ENCODE data around the gene KRTAP4-12. TPM values are rescaled to one million over a fixed set of nuclear protein-coding genes. Genes with fewer than 3 reads are reported as not detected.
"Not testable (repeated sequence)": the region's sequence is repeated elsewhere in the genome, so short reads cannot be mapped to it uniquely, and the experiment has no call there.

The KRTAP4-12 gene
- total RNA-seq, 1 donor from 2014 or later = not detected

DNA sequence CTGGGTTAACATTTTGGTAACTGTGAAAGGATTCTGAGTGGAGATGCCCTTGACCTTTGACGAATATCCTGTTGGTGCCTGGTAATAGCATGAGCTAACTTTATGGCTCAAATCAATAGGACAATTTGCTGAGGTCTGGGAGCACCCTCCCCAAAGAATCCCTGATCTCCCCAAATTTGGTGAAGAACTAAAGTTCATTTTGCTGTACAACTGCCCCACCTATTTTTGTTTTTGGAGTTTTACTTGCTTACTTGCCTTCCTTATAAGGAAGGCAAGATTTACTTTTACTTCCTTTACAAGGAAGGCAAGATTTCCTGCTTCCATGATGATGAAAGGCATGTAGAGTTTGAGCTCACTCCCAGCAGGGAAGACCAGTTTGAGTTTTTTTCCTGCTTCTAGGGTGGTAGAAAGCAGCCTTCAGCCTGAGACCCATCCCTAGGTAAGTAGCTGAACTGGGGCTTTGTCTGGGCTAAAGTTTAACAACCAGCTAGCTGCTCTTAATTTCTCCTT lies 16.0 kb downstream of the KRTAP4-12 start:
- H3K36me3 ChIP-seq = no peaks in the 10 kb centered on the region
- H3K9me3 ChIP-seq = no peaks in the 10 kb centered on the region
- intact Hi-C loops (cut with DNase I) = no loop called here
- TF ChIP-seq, protein P1, sequence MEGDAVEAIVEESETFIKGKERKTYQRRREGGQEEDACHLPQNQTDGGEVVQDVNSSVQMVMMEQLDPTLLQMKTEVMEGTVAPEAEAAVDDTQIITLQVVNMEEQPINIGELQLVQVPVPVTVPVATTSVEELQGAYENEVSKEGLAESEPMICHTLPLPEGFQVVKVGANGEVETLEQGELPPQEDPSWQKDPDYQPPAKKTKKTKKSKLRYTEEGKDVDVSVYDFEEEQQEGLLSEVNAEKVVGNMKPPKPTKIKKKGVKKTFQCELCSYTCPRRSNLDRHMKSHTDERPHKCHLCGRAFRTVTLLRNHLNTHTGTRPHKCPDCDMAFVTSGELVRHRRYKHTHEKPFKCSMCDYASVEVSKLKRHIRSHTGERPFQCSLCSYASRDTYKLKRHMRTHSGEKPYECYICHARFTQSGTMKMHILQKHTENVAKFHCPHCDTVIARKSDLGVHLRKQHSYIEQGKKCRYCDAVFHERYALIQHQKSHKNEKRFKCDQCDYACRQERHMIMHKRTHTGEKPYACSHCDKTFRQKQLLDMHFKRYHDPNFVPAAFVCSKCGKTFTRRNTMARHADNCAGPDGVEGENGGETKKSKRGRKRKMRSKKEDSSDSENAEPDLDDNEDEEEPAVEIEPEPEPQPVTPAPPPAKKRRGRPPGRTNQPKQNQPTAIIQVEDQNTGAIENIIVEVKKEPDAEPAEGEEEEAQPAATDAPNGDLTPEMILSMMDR (IDR thresholded peaks at IDR 0.05) = no peak
- DNase-seq = no peak
- H3K27me3 ChIP-seq (ENCODE audit: low read depth) = no peaks in the 10 kb centered on the region
- ATAC-seq = no peak
- H3K27ac ChIP-seq = no peak overlapping the region
- no peak overlapping the region for H3K4me3 ChIP-seq
- H3K4me1 ChIP-seq = no peaks in the 10 kb centered on the region

DNA sequence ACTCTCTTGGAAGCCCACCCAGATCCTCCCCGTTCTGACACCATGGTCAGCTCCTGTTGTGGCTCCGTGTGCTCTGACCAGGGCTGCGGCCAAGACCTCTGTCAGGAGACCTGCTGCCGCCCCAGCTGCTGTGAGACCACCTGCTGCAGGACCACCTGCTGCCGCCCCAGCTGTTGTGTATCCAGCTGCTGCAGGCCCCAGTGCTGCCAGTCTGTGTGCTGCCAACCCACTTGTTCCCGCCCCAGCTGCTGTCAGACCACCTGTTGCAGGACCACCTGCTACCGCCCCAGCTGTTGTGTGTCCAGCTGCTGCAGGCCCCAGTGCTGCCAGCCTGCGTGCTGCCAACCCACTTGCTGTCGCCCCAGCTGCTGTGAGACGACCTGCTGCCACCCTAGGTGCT lies 18.6 kb downstream of the KRTAP4-12 start, which contains the start of gene KRTAP4-9:
Gene KRTAP4-9 (plus strand): TSS at position 43 of the 400 bp plus-strand sequence. CDS start 0 bp downstream, at position 43.
- H3K9me3 ChIP-seq; intact Hi-C loops (cut with DNase I): not testable (repeated sequence)

DNA sequence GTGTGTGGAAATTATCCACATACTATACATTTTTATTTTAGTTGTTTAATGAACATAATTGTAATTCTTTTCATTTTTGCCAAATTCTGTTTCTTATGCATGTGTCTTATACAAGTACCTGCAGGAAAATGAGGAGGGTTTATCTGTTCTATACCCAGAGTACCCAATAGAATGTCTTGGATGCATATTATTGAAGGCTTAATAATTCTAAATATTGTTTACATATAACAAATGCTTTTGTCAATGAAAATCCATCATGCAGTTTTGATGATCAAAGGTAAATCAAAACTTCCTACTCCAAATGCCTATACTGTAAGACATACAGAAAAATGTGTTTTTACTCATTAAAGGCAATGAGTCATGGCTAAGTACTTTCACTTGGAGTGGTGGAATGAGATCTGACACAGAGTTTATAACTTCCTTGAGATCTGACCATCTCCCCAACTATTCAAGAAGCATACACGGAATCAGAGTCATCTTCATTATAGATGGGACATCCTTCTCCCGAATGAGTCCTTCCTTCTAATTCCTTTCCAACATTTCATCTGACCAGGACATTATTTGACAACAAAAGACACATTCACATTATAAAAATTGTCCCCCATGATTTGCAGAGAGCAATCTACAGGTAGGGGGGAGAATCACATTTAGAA lies 19.5 kb downstream of the KRTAP4-12 start:
- DNase-seq; H3K36me3 ChIP-seq; H3K4me3 ChIP-seq; H3K9me3 ChIP-seq; ATAC-seq; intact Hi-C loops (cut with DNase I); H3K4me1 ChIP-seq; H3K27ac ChIP-seq; H3K27me3 ChIP-seq (ENCODE audit: low read depth): not testable (repeated sequence)

More for the DNA sequence above, 18.6 kb downstream of the KRTAP4-12 start, which contains the start of gene KRTAP4-9:
- DNase-seq; H3K4me3 ChIP-seq; H3K36me3 ChIP-seq; H3K4me1 ChIP-seq; ATAC-seq; H3K27ac ChIP-seq; H3K27me3 ChIP-seq (ENCODE audit: low read depth): not testable (repeated sequence)

DNA sequence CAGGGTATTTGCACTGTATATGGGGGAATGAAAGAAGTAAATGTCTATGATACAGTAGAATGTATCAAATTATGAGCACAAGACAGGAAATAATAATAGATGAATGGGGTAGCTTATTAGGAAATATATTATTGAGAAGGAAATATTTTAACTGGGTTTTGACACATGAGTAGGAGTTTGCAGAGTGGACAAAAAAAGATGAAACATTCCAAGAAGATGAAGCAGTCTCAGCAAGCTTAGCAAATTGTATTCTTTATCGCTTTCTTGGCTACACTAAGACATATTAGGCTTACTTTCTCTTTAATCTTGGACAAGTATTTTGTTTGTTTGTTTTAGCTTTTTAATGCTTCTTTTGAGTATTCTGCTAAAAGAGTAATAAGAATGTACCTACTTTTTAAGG lies 20.1 kb downstream of the KRTAP4-12 start:
- no peak for DNase-seq
- TF ChIP-seq, protein P1 (IDR thresholded peaks at IDR 0.05) = no peak
- intact Hi-C loops (cut with DNase I) = no loop called here
- no peaks in the 10 kb centered on the region for H3K4me1 ChIP-seq
- no peak overlapping the region for H3K4me3 ChIP-seq
- ATAC-seq = no peak
- no peaks in the 10 kb centered on the region for H3K36me3 ChIP-seq
- no peak overlapping the region for H3K27ac ChIP-seq
- no peaks in the 10 kb centered on the region for H3K27me3 ChIP-seq (ENCODE audit: low read depth)
- no peaks in the 10 kb centered on the region for H3K9me3 ChIP-seq

DNA sequence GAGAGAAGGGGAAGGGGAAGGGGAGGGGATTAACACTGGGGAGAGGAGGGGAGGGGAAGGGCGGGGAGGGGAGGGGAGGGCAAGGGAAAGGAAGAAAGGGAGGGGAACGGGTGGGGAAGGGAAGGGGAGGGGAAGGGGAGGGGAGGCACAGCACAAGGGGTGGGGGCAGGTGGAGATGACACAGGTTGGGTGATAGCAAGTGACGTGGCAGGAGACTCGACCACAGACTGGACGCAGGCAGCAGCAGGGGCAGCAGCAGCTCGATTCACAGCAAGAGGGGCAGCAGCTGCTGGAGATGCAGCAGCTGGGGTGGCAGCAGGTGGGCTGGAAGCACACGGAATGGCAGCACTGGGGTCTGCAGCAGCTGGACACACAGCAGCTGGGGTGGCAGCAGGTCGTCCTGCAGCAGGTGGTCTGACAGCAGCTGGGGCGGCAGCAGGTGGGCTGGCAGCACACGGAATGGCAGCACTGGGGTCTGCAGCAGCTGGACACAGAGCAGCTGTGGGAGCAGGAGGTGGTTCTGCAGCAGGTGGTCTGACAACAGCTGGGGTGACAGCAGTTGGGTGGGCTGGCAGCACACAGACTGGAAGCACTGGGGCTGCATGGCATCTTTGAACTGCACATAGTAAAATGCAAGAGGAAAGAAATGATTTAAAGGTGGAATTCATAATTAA lies 22.3 kb downstream of the KRTAP4-12 start, which contains the start of gene KRTAP4-16:
Gene KRTAP4-16 (minus strand): TSS at position 624 of the 674 bp plus-strand sequence. CDS start 0 bp downstream, at position 624.
- no peaks in the 10 kb centered on the region for H3K9me3 ChIP-seq
- DNase-seq (no peak), ATAC-seq (no peak)
- no peaks in the 10 kb centered on the region for H3K36me3 ChIP-seq
- H3K27ac ChIP-seq = no peak within 1 kb of the TSS
- intact Hi-C loops (cut with DNase I) = no loop called here
- TF ChIP-seq, protein P1 (IDR thresholded peaks at IDR 0.05) = no peak
- H3K4me1 ChIP-seq = no peaks in the 10 kb centered on the region
- no peaks in the 10 kb centered on the region for H3K27me3 ChIP-seq (ENCODE audit: low read depth)
- no peak within 1 kb of the TSS for H3K4me3 ChIP-seq

DNA sequence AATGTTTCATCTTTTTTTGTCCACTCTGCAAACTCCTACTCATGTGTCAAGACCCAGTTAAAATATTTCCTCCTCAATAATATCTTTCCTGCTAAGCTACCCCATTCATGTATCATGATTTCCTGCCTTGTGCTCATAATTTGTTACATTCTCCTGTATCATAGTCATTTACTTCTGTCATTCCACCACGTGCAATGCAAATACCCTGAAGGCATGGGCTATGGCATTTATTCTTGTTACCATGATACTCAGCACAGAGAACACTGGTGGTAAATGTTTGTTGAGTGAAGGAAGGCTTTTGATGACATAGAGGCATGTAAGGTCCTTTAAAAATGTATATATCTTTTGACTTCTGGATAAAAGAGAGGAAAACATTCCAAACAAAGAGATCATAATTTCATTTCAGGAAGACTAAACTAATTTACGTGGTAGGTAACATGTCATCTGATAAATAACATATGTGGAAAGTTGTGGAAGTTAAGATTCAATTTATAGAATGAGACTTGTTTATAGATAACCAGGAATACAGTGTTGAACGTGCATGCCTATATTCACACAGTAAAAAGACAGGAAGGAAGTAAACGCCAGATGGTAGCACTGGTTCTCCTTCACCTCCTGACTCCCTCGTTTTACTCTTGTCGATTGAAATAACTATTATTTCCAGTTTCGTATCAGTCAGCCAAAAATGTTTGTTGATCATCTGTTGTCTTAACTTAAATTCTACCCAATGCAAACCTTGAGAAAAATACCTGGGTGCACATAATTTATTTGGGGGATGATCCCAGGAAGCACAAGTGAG lies 24.1 kb downstream of the KRTAP4-12 start:
- ATAC-seq; H3K27ac ChIP-seq; H3K4me1 ChIP-seq; H3K36me3 ChIP-seq; H3K9me3 ChIP-seq; H3K27me3 ChIP-seq (ENCODE audit: low read depth); DNase-seq; intact Hi-C loops (cut with DNase I); H3K4me3 ChIP-seq: not testable (repeated sequence)
